Measurements from ENCODE around the gene EXO1. TPM values are rescaled to one million over a fixed set of nuclear protein-coding genes. Genes with fewer than 3 reads are reported as not detected.

The EXO1 gene
- total RNA-seq, 1 experiment from 2014 or later, result 18.5 TPM

GRCh38 chr1:241883159-241883558 lies 35.2 kb downstream of the EXO1 start:
- Histone ChIP-seq H3K27me3 (replicated peaks; ENCODE audit: control insufficient read depth, insufficient read depth, low read length) (no peaks in the 10 kb centered on the region), H3K36me3 (ENCODE audit: control insufficient read depth, insufficient read depth, low read length) (no peaks in the 10 kb centered on the region), H3K4me1 (no peaks in the 10 kb centered on the region), H3K4me3 (ENCODE audit: low read depth, low read length) (no peak overlapping the region), H3K9me3 (no peaks in the 10 kb centered on the region)
- no peak overlapping the region for H3K27ac Mint-ChIP-seq (ENCODE audit: unreplicated experiment)
- H3K27me3 Mint-ChIP-seq (ENCODE audit: insufficient read depth, unreplicated experiment), result no peaks in the 10 kb centered on the region
- H3K4me3 Mint-ChIP-seq (ENCODE audit: unreplicated experiment), result no peak overlapping the region
- intact Hi-C loops (cut with micrococcal nuclease; ENCODE audit: unreplicated experiment), result no loop called here
- CTCF ChIA-PET, result no interaction called here
- peaks cover 41% of the 10 kb centered on the region for H3K36me3 Mint-ChIP-seq (ENCODE audit: insufficient read depth, unreplicated experiment)
- BruUV-seq (replicated peaks), result no TSS peak
- no peaks in the 10 kb centered on the region for H3K9me3 Mint-ChIP-seq (ENCODE audit: unreplicated experiment)
- no peak for TF ChIP-seq CTCF (IDR thresholded peaks at IDR 0.05; ENCODE audit: insufficient read depth in 1 of 2, low read depth in 1 of 2, low read length in 1 of 2, severe bottlenecking in 1 of 2, unreplicated experiment in 1 of 2)
- no peaks in the 10 kb centered on the region for H3K4me1 Mint-ChIP-seq (ENCODE audit: low read depth, unreplicated experiment)
- POLR2A ChIA-PET, result no interaction called here
- no peak for DNase-seq

GRCh38 chr1:241888232-241888631 lies 40.2 kb downstream of the EXO1 start:
- intact Hi-C loops (cut with micrococcal nuclease; ENCODE audit: unreplicated experiment), result no loop called here
- Mint-ChIP-seq H3K27me3 (ENCODE audit: insufficient read depth, unreplicated experiment) (no peaks in the 10 kb centered on the region), H3K9me3 (ENCODE audit: unreplicated experiment) (no peaks in the 10 kb centered on the region), H3K36me3 (ENCODE audit: insufficient read depth, unreplicated experiment) (peaks cover 17% of the 10 kb centered on the region), H3K27ac (ENCODE audit: unreplicated experiment) (no peak overlapping the region), H3K4me3 (ENCODE audit: unreplicated experiment) (no peak overlapping the region), H3K4me1 (ENCODE audit: low read depth, unreplicated experiment) (no peaks in the 10 kb centered on the region)
- H3K4me1 ChIP-seq, result no peaks in the 10 kb centered on the region
- H3K9me3 ChIP-seq, result no peaks in the 10 kb centered on the region
- no peak for TF ChIP-seq CTCF (IDR thresholded peaks at IDR 0.05; ENCODE audit: insufficient read depth in 1 of 2, low read depth in 1 of 2, low read length in 1 of 2, severe bottlenecking in 1 of 2, unreplicated experiment in 1 of 2)
- H3K36me3 ChIP-seq (ENCODE audit: control insufficient read depth, insufficient read depth, low read length), result no peaks in the 10 kb centered on the region
- POLR2A ChIA-PET, result no interaction called here
- CTCF ChIA-PET, result no interaction called here
- no peak overlapping the region for H3K4me3 ChIP-seq (ENCODE audit: low read depth, low read length)
- BruUV-seq (replicated peaks), result no TSS peak
- H3K27me3 ChIP-seq (replicated peaks; ENCODE audit: control insufficient read depth, insufficient read depth, low read length), result no peaks in the 10 kb centered on the region
- DNase-seq, result no peak

GRCh38 chr1:241891296-241891695 lies 43.3 kb downstream of the EXO1 start:
- no peak for TF ChIP-seq CTCF (IDR thresholded peaks at IDR 0.05; ENCODE audit: insufficient read depth in 1 of 2, low read depth in 1 of 2, low read length in 1 of 2, severe bottlenecking in 1 of 2, unreplicated experiment in 1 of 2)
- Mint-ChIP-seq H3K27ac (ENCODE audit: unreplicated experiment) (no peak overlapping the region), H3K9me3 (ENCODE audit: unreplicated experiment) (no peaks in the 10 kb centered on the region), H3K36me3 (ENCODE audit: insufficient read depth, unreplicated experiment) (peaks cover 7% of the 10 kb centered on the region), H3K4me1 (ENCODE audit: low read depth, unreplicated experiment) (no peaks in the 10 kb centered on the region), H3K27me3 (ENCODE audit: insufficient read depth, unreplicated experiment) (no peaks in the 10 kb centered on the region), H3K4me3 (ENCODE audit: unreplicated experiment) (no peak overlapping the region)
- CTCF ChIA-PET, result no interaction called here
- Histone ChIP-seq H3K4me3 (ENCODE audit: low read depth, low read length) (no peak overlapping the region), H3K27me3 (replicated peaks; ENCODE audit: control insufficient read depth, insufficient read depth, low read length) (no peaks in the 10 kb centered on the region), H3K9me3 (no peaks in the 10 kb centered on the region), H3K4me1 (peaks cover 4% of the 10 kb centered on the region; the same call in 1 of the 2 replicates), H3K36me3 (ENCODE audit: control insufficient read depth, insufficient read depth, low read length) (no peaks in the 10 kb centered on the region)
- BruUV-seq (replicated peaks), result no TSS peak
- intact Hi-C loops (cut with micrococcal nuclease; ENCODE audit: unreplicated experiment), result no loop called here
- POLR2A ChIA-PET, result no interaction called here
- no peak for DNase-seq
